Pancreas (tissue), 10 donors: ENCODE results near the gene NRXN2. TPM values are rescaled to one million over a fixed set of nuclear protein-coding genes. Genes with fewer than 3 reads are reported as not detected.

Experiments
- ATAC-seq, 4 donors: fragments of 200-7000 bp; cut with Tn5 transposase; one replicate each; pipeline versions ENCODE4 v1.8.0 to v1.9.1; 2020; ENCODE audit warnings: mild to moderate bottlenecking in 4 of 4, moderate library complexity in 4 of 4
- DNase-seq, 6 donors: peaks; one replicate each; pipeline ENCODE4 v3.0.0-alpha.2; 2020
- FAIRE-seq: peaks from 2 replicates; lab custom pipeline; 2012; peaks lifted over from hg19 to GRCh38; lab: Jason Lieb, UNC
- H3K27ac ChIP-seq, 4 donors: fragments of 200-600 bp; sonication (generic); 1 replicate in 3 of 4; 2 replicates in 1 of 4; pipeline versions ENCODE4 v1.5.0 to v1.8.0; 2020
- H3K27me3 ChIP-seq, 4 donors: fragments of 200-600 bp; one replicate each; pipeline ENCODE4 v1.8.0; 2021
- H3K36me3 ChIP-seq, 3 donors: fragments of 200-600 bp; sonication (generic) in 1 of 3; one replicate each; pipeline versions ENCODE4 v1.5.0 to v1.8.0; 2020 to 2021
- H3K4me1 ChIP-seq, 3 donors: fragments of 200-600 bp; one replicate each; pipeline ENCODE4 v1.8.0; 2021
- H3K4me3 ChIP-seq, 4 donors: fragments of 200-600 bp; sonication (generic) in 2 of 4; one replicate each; pipeline versions ENCODE4 v1.5.0 to v1.8.0; 2020 to 2021
- H3K9me3 ChIP-seq, 4 donors: fragments of 200-600 bp; one replicate each; pipeline ENCODE4 v1.8.0; 2021
- CTCF ChIP-seq, 4 donors: fragments of 200-600 bp; sonication (generic) in 3 of 4; IDR thresholded peaks; one replicate each; pipeline versions ENCODE4 v1.5.0 to v1.8.0; 2021; ENCODE audit warnings: antibody characterized with exemption in 4 of 4
- WGBS, 2 donors: extraction: QIAGEN DNeasy Blood & Tissue Kit; methylation state at CpG; one replicate each; pipeline ENCODE4 v1.1.7; 2013; 5-methylcytosine and 5-hydroxymethylcytosine counted together
- intact Hi-C, 3 donors: fragments of 100-400 bp; cut with DNase I; formaldehyde crosslinking; loops; one replicate each; pipeline versions ENCODE4 v1.11.1 to v1.14.2; 2022
- polyA plus RNA-seq, 2 donors: library from polyadenylated mRNA; stranded (reverse); fragments of 200-250 nt; gene quantifications; one replicate each; pipeline ENCODE4 v1.2.3, GENCODE V29; 2013
- total RNA-seq, 6 donors: library from RNA; stranded (reverse); fragmentation: NEBNext Ultra II Directional in 4 of 6; extraction: Animal tissue kit (Norgen Biotek cat#: 25700) in 4 of 6; gene quantifications; one replicate each; pipeline versions ENCODE4 v1.2.1 to v1.2.4, GENCODE V29; 2021 to 2023
- donor health status: healthy with polysubstance abuse.
- donor health status: DM: no; HTN: no; CAD: no; lungs with moderate emphysema.
- donor health status: DM: no; HTN: no; CAD: no.
- donor health status: control.
- donor health status: control.
- donor health status: Bipolar disorder and iron deficiency.
- donor health status: DM: yes; HTN: yes; CAD: no.
- donor health status: DM: no; HTN: no; CAD: no.
- donor health status: DM: no; HTN: no; CAD: no.
- donor health status: DM: yes; HTN: yes; CAD: no.

Gene NRXN2
- total and polyA plus RNA-seq, 8 donors: 0.69 to 10.8 (median 2.1) TPM

- ATAC-seq (no peak), DNase-seq (no peak), FAIRE-seq (no peak)
- no peaks in the 10 kb centered on the region for H3K9me3 ChIP-seq
- TF ChIP-seq CTCF (IDR thresholded peaks at IDR 0.05): no peak
- intact Hi-C loops: no loop called here
- H3K27ac ChIP-seq: no peak overlapping the region
- H3K4me1 ChIP-seq: peaks cover 0 to 6% (median 0%) of the 10 kb centered on the region in 3 donors
- 87 to 89% methylated on average over 9 of the region's 9 CpGs for WGBS, 2 donors
- no peaks in the 10 kb centered on the region for H3K27me3 ChIP-seq
- no peak overlapping the region for H3K4me3 ChIP-seq
- H3K36me3 ChIP-seq: no peaks in the 10 kb centered on the region
These were observed 74.4 kb downstream of the NRXN2 start for GRCh38 chr11:64648551-64648950.

- FAIRE-seq (no peak), DNase-seq (no peak), ATAC-seq (no peak)
- no peak for TF ChIP-seq CTCF (IDR thresholded peaks at IDR 0.05)
- 69 to 79% methylated on average over 8 to 9 of the region's 9 CpGs for WGBS, 2 donors
- intact Hi-C loops: no loop called here
- no peak overlapping the region for H3K27ac ChIP-seq
- no peak overlapping the region for H3K4me3 ChIP-seq
- H3K36me3 ChIP-seq: no peaks in the 10 kb centered on the region
- no peaks in the 10 kb centered on the region for H3K27me3 ChIP-seq
- no peaks in the 10 kb centered on the region for H3K9me3 ChIP-seq
- peaks cover 0 to 6% (median 0%) of the 10 kb centered on the region in 3 donors for H3K4me1 ChIP-seq
These were observed 75.8 kb downstream of the NRXN2 start for GRCh38 chr11:64647019-64647779.

GRCh38 chr11:64644647-64645275 is 78.2 kb downstream of the NRXN2 start:
- no peaks in the 10 kb centered on the region for H3K27me3 ChIP-seq
- H3K27ac ChIP-seq: no peak overlapping the region
- ATAC-seq: no peak
- WGBS, 2 donors: 49 to 51% methylated on average over 9 to 11 of the region's 11 CpGs
- H3K36me3 ChIP-seq: no peaks in the 10 kb centered on the region
- TF ChIP-seq CTCF (IDR thresholded peaks at IDR 0.05): no peak
- peaks cover 0 to 5% (median 0%) of the 10 kb centered on the region in 3 donors for H3K4me1 ChIP-seq
- no peak overlapping the region for H3K4me3 ChIP-seq
- no peak for FAIRE-seq
- intact Hi-C loops: no loop called here
- no peak for DNase-seq
- H3K9me3 ChIP-seq: no peaks in the 10 kb centered on the region

- no peak for TF ChIP-seq CTCF (IDR thresholded peaks at IDR 0.05)
- 20 to 23% methylated on average over 19 of the region's 19 CpGs for WGBS, 2 donors
- peak overlapping the region in 2 of 4 donors; percentile 22 to 39 for H3K4me3 ChIP-seq
- no peak overlapping the region for H3K27ac ChIP-seq
- H3K9me3 ChIP-seq: no peaks in the 10 kb centered on the region
- DNase-seq (no peak), ATAC-seq (peak in 3 of 4 donors; percentile 5 to 28 (median 21)), FAIRE-seq (no peak)
- no peaks in the 10 kb centered on the region for H3K4me1 ChIP-seq
- H3K27me3 ChIP-seq: no peaks in the 10 kb centered on the region
- H3K36me3 ChIP-seq: no peaks in the 10 kb centered on the region
- intact Hi-C loops: no loop called here
These were observed 78.9 kb downstream of the NRXN2 start for GRCh38 chr11:64643920-64644646.
